HEK293T (cell line): Measurements from ENCODE around the gene SYNJ1.

ENCODE experiments used
- ARNT ChIP-seq: fragments of 450-650 bp; IDR thresholded peaks from 2 replicates; pipeline ENCODE4 v1.6.1; 2017; ENCODE audit warnings: mild to moderate bottlenecking
- BHLHE40 ChIP-seq: fragments of 450-650 bp; IDR thresholded peaks from 2 replicates; pipeline ENCODE4 v1.6.1; 2016; ENCODE audit warnings: mild to moderate bottlenecking, moderate library complexity, borderline replicate concordance
- FOXK2 ChIP-seq: fragments of 450-650 bp; IDR thresholded peaks from 2 replicates; pipeline ENCODE4 v1.6.1; 2016; ENCODE audit warnings: mild to moderate bottlenecking
- FOXM1 ChIP-seq: fragments of 450-650 bp; IDR thresholded peaks from 2 replicates; pipeline ENCODE4 v1.6.1; 2017; ENCODE audit warnings: mild to moderate bottlenecking, borderline replicate concordance
- LEF1 ChIP-seq: fragments of 450-650 bp; IDR thresholded peaks from 2 replicates; pipeline ENCODE4 v1.6.1; 2017; ENCODE audit warnings: mild to moderate bottlenecking, borderline replicate concordance
- SP1 ChIP-seq: fragments of 450-650 bp; IDR thresholded peaks from 2 replicates; pipeline ENCODE4 v1.6.1; 2017
- TARDBP ChIP-seq: fragments of 450-650 bp; IDR thresholded peaks from 2 replicates; pipeline ENCODE4 v1.6.1; 2016
- ZNF384 ChIP-seq: fragments of 450-650 bp; IDR thresholded peaks from 2 replicates; pipeline ENCODE4 v1.6.1; 2016

GRCh38 chr21:32698286-32698685 lies 29.5 kb downstream of the SYNJ1 start:
- TF ChIP-seq ARNT (no peak), SP1 (no peak), TARDBP (no peak), LEF1 (no peak), ZNF384 (no peak), FOXM1 (no peak), FOXK2 (no peak), BHLHE40 (no peak)
